HS-27A (cell line): ENCODE measurements around the gene P3H3.

Experiments used
- DNase-seq: peaks from one replicate; pipeline ENCODE4 v3.0.0-alpha.2; 2012; ENCODE audit warnings: low read depth, missing footprints

Gene P3H3

GRCh38 chr12:6827437-6827911 lies 733 bp upstream of the P3H3 start:
- peak; percentile 82 for DNase-seq

GRCh38 chr12:6828781-6829535 lies 751 bp downstream of the P3H3 start:
- DNase-seq, result no peak

- peak; percentile 35 for DNase-seq
Measured at GRCh38 chr12:6829536-6830220, 1.5 kb downstream of the P3H3 start.

- no peak for DNase-seq
Measured at GRCh38 chr12:6830286-6830890, 2.2 kb downstream of the P3H3 start.

GRCh38 chr12:6830999-6831398 lies 2.8 kb downstream of the P3H3 start:
- DNase-seq, result no peak

- DNase-seq, result no peak
Measured at GRCh38 chr12:6831450-6831995, 3.3 kb downstream of the P3H3 start.

- no peak for DNase-seq
Measured at GRCh38 chr12:6832125-6832524, 3.9 kb downstream of the P3H3 start.

GRCh38 chr12:6833189-6833890 lies 5.1 kb downstream of the P3H3 start:
- DNase-seq, result no peak

- DNase-seq, result no peak
Measured at GRCh38 chr12:6834254-6834653, 6.0 kb downstream of the P3H3 start.

GRCh38 chr12:6834873-6835272 lies 6.7 kb downstream of the P3H3 start:
- no peak for DNase-seq

GRCh38 chr12:6836851-6837250 lies 8.6 kb downstream of the P3H3 start:
- no peak for DNase-seq

GRCh38 chr12:6837370-6838060 lies 9.3 kb downstream of the P3H3 start:
- no peak for DNase-seq

GRCh38 chr12:6838854-6839253 lies 10.6 kb downstream of the P3H3 start:
- no peak for DNase-seq

GRCh38 chr12:6839482-6840201 lies 11.4 kb downstream of the P3H3 start:
- DNase-seq, result no peak

GRCh38 chr12:6840330-6840729 lies 12.1 kb downstream of the P3H3 start:
- DNase-seq, result no peak

GRCh38 chr12:6840761-6841515 lies 12.7 kb downstream of the P3H3 start, which contains the start of gene GNB3:
Gene GNB3 (plus strand): TSS chr12:6840925. CDS start chr12:6841288, 363 bp downstream.
- DNase-seq, result no peak

GRCh38 chr12:6842075-6842474 lies 13.9 kb downstream of the P3H3 start:
- DNase-seq, result no peak

GRCh38 chr12:6843118-6843902 lies 15.1 kb downstream of the P3H3 start:
- DNase-seq, result no peak

- no peak for DNase-seq
Measured at GRCh38 chr12:6845395-6845794, 17.2 kb downstream of the P3H3 start.
